Panc1 (cell line): ENCODE data around the gene ALK.

Source experiments
- CTCF ChIP-seq: fragments of 450-650 bp; IDR thresholded peaks from 2 replicates; pipeline ENCODE4 v1.5.1; 2017; ENCODE audit warnings: mild to moderate bottlenecking
- POLR2AphosphoS5 ChIP-seq: IDR thresholded peaks from 2 replicates; pipeline ENCODE4 v1.6.1; 2012; ENCODE audit warnings: mild to moderate bottlenecking, low read depth, low read length, moderate library complexity
- SIN3A ChIP-seq: IDR thresholded peaks from 2 replicates; pipeline ENCODE4 v1.6.1; 2012; ENCODE audit warnings: low read depth, mild to moderate bottlenecking, low read length, moderate library complexity, borderline replicate concordance; ENCODE audit not compliant: insufficient read depth
- TCF7L2 ChIP-seq: IDR thresholded peaks from 2 replicates; pipeline ENCODE4 v1.6.1; 2011; ENCODE audit warnings: mild to moderate bottlenecking, low read depth, low read length, inconsistent platforms

GRCh38 chr2:29270701-29271121, 650.7 kb downstream of the ALK start:
- no peak for TF ChIP-seq POLR2AphosphoS5
- TF ChIP-seq CTCF, result no peak
- no peak for TF ChIP-seq SIN3A
- TF ChIP-seq TCF7L2, result no peak
